OCI-LY1 (cell line): ENCODE measurements around the gene CEACAM20.

ENCODE experiments used
- H2AFZ ChIP-seq: fragments of 200-600 bp; sonication (generic), shearing (Covaris generic); 2 replicates; pipeline ENCODE4 v1.6.0; 2014; ENCODE audit warnings: antibody characterized with exemption, mild to moderate bottlenecking, low read length
- H3F3A ChIP-seq: fragments of 200-600 bp; sonication (generic), shearing (Covaris generic); 2 replicates; pipeline ENCODE4 v1.6.0; 2014; ENCODE audit warnings: mild to moderate bottlenecking, antibody characterized with exemption, low read length, moderate library complexity; ENCODE audit not compliant: insufficient read depth
- H3K27ac ChIP-seq: fragments of 200-600 bp; sonication (generic); 2 replicates; pipeline ENCODE4 v1.5.1; 2014; ENCODE audit warnings: low read length, mixed run types, mild to moderate bottlenecking, low read depth; ENCODE audit not compliant: poor library complexity, severe bottlenecking
- H3K27me3 ChIP-seq: fragments of 200-600 bp; sonication (generic); 2 replicates; pipeline ENCODE4 v1.6.0; 2014; ENCODE audit warnings: antibody characterized with exemption, mild to moderate bottlenecking, low read length, moderate library complexity; ENCODE audit not compliant: insufficient read depth
- H3K36me3 ChIP-seq: fragments of 200-600 bp; sonication (generic); 2 replicates; pipeline ENCODE4 v1.6.1; 2014; ENCODE audit warnings: mild to moderate bottlenecking, antibody characterized with exemption, low read length, moderate library complexity, mixed read lengths; ENCODE audit not compliant: insufficient read depth
- H3K4me1 ChIP-seq: fragments of 200-600 bp; sonication (generic); 2 replicates; pipeline ENCODE4 v1.5.1; 2014; ENCODE audit warnings: mild to moderate bottlenecking, low read length, moderate library complexity; ENCODE audit not compliant: insufficient read depth, severe bottlenecking
- H3K4me2 ChIP-seq: fragments of 200-600 bp; sonication (generic), shearing (Covaris generic); 2 replicates; pipeline ENCODE4 v1.6.1; 2014; ENCODE audit warnings: low read length
- H3K4me3 ChIP-seq: fragments of 200-600 bp; sonication (generic); 2 replicates; pipeline ENCODE4 v1.5.1; 2014; ENCODE audit warnings: low read length, low read depth, mild to moderate bottlenecking, mixed read lengths; ENCODE audit not compliant: poor library complexity, severe bottlenecking
- H3K79me2 ChIP-seq: fragments of 200-600 bp; shearing (Covaris generic); 2 replicates; pipeline ENCODE4 v1.6.1; 2016; ENCODE audit warnings: mixed run types, low read length, mixed read lengths; ENCODE audit not compliant: insufficient read depth
- H3K9ac ChIP-seq: fragments of 200-600 bp; sonication (generic), shearing (Covaris generic); 2 replicates; pipeline ENCODE4 v1.6.1; 2014; ENCODE audit warnings: mild to moderate bottlenecking, low read length, mixed read lengths
- H3K9me2 ChIP-seq: fragments of 200-600 bp; sonication (generic), shearing (Covaris generic); 2 replicates; pipeline ENCODE4 v1.6.1; 2014; ENCODE audit warnings: low read depth, mild to moderate bottlenecking, low read length, mixed read lengths
- H3K9me3 ChIP-seq: fragments of 200-600 bp; shearing (Covaris generic); 2 replicates; pipeline ENCODE4 v1.6.1; 2014; ENCODE audit warnings: low read length, mixed read lengths
- H4K20me1 ChIP-seq: fragments of 200-600 bp; sonication (generic), shearing (Covaris generic); 2 replicates; pipeline ENCODE4 v1.6.0; 2016; ENCODE audit warnings: mild to moderate bottlenecking, low read length; ENCODE audit not compliant: insufficient read depth
- EZH2 ChIP-seq: fragments of 200-600 bp; sonication (generic), shearing (Covaris generic); IDR thresholded peaks from 2 replicates; pipeline ENCODE4 v1.8.0; 2017; ENCODE audit warnings: borderline replicate concordance, mixed run types, mild to moderate bottlenecking, antibody characterized with exemption, low read length, moderate library complexity, mixed read lengths
- TF ChIP-seq, protein P1 (sequence below): fragments of 200-600 bp; sonication (generic), shearing (Covaris generic); IDR thresholded peaks from 2 replicates; pipeline ENCODE4 v1.5.1; 2017; ENCODE audit warnings: mild to moderate bottlenecking, antibody characterized with exemption, low read length, moderate library complexity, mixed read lengths

Gene CEACAM20

DNA sequence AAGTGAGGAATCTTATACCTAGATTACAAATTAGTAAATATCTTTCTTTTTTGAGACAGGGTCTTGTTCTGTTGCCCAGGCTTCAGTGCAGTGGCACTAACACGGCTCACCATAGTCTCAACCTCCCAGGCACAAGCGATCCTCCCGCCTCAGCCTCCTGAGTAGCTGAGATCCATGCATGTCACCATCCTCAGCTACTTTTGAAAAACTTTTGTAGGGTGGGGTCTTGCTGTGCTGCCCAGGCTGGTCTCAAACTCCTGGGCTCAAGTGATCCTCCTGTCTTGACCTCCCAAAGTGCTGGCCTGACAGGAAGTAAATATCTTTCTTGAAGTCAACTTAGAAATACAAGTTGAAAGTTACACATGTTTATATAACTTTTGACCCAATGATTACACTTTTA lies 20.0 kb upstream of the CEACAM20 start:
- Histone ChIP-seq H3K4me2 (no peak overlapping the region), H3K79me2 (no peaks in the 10 kb centered on the region), H3K4me3 (no peak overlapping the region), H3K9ac (no peak overlapping the region), H4K20me1 (no peaks in the 10 kb centered on the region), H3K9me3 (no peaks in the 10 kb centered on the region), H3K4me1 (no peaks in the 10 kb centered on the region), H3K27ac (no peak overlapping the region), H3K36me3 (no peaks in the 10 kb centered on the region), H3F3A (no peaks in the 10 kb centered on the region), H3K9me2 (no peaks in the 10 kb centered on the region), H2AFZ (no peak overlapping the region), H3K27me3 (no peaks in the 10 kb centered on the region)
- TF ChIP-seq, protein P1, sequence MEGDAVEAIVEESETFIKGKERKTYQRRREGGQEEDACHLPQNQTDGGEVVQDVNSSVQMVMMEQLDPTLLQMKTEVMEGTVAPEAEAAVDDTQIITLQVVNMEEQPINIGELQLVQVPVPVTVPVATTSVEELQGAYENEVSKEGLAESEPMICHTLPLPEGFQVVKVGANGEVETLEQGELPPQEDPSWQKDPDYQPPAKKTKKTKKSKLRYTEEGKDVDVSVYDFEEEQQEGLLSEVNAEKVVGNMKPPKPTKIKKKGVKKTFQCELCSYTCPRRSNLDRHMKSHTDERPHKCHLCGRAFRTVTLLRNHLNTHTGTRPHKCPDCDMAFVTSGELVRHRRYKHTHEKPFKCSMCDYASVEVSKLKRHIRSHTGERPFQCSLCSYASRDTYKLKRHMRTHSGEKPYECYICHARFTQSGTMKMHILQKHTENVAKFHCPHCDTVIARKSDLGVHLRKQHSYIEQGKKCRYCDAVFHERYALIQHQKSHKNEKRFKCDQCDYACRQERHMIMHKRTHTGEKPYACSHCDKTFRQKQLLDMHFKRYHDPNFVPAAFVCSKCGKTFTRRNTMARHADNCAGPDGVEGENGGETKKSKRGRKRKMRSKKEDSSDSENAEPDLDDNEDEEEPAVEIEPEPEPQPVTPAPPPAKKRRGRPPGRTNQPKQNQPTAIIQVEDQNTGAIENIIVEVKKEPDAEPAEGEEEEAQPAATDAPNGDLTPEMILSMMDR: no peak
- TF ChIP-seq EZH2: no peak

DNA sequence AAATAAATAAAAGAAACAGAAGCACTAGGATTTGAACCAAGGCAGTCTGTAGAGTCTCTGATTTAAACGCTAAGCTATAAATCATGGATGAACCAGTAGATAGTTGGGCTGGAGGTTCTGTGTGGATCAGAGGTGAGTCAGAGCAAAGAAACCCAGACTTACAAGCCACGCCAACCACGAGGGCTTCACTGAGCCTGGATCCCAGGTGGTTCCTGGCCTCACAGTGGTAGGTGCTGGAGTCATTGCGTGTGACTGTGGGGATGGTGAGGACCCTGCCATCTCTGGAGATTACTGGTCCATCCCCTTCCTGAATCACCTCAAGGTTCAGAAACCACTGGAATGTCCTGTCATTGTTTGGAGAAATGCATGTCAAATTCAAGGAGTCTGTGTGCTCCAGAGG lies 19.3 kb upstream of the CEACAM20 start:
- Histone ChIP-seq H2AFZ (no peak overlapping the region), H3K79me2 (no peaks in the 10 kb centered on the region), H3K27me3 (no peaks in the 10 kb centered on the region), H3K27ac (no peak overlapping the region), H3K9me3 (no peaks in the 10 kb centered on the region), H3K9me2 (no peaks in the 10 kb centered on the region), H3F3A (no peaks in the 10 kb centered on the region), H3K9ac (no peak overlapping the region), H3K4me3 (no peak overlapping the region), H3K4me1 (no peaks in the 10 kb centered on the region), H4K20me1 (no peaks in the 10 kb centered on the region), H3K36me3 (no peaks in the 10 kb centered on the region), H3K4me2 (no peak overlapping the region)
- TF ChIP-seq, protein P1: no peak

DNA sequence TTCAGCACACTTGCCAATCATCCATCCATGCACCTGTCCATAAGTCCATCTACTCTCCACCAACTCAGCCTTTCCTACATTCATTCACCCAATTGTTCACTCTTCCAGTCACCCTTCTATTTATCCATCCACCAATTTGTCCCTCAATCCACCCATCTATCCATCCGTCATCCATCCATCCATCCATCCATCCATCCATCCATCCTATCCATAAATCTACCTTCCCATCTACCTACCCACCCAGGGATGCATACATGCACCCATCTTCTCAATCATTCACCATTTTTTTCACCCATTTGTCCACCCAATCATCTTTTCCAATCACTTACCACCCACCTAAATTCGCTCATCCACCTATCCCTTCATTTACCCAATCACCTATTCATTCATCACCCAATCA lies 14.6 kb upstream of the CEACAM20 start:
- no peaks in the 10 kb centered on the region for H3K4me1 ChIP-seq
- H3K9ac ChIP-seq: no peak overlapping the region
- no peaks in the 10 kb centered on the region for H3K79me2 ChIP-seq
- H3K4me3 ChIP-seq: no peak overlapping the region
- no peak overlapping the region for H3K4me2 ChIP-seq
- no peaks in the 10 kb centered on the region for H3K9me2 ChIP-seq
- H3F3A ChIP-seq: no peaks in the 10 kb centered on the region
- no peaks in the 10 kb centered on the region for H3K27me3 ChIP-seq
- no peaks in the 10 kb centered on the region for H3K9me3 ChIP-seq
- H3K36me3 ChIP-seq: no peaks in the 10 kb centered on the region
- TF ChIP-seq, protein P1: no peak
- no peak for TF ChIP-seq EZH2
- no peak overlapping the region for H2AFZ ChIP-seq
- no peaks in the 10 kb centered on the region for H4K20me1 ChIP-seq
- no peak overlapping the region for H3K27ac ChIP-seq
